HTR-8/SVneo (cell line): Measurements from ENCODE around the gene JAKMIP1.
A peak's percentile ranks its signal among the peaks of the same experiment; 100 is the strongest.
"Not testable (repeated sequence)": the region's sequence is repeated elsewhere in the genome, so short reads cannot be mapped to it uniquely, and the experiment has no call there.

Source experiments
- DNase-seq: peaks from one replicate; pipeline ENCODE4 v3.0.0; 2011; ENCODE audit warnings: low spot score, mixed read lengths; ENCODE audit not compliant: insufficient read length
- FAIRE-seq: peaks from 2 replicates; lab custom pipeline; 2011; peaks lifted over from hg19 to GRCh38; lab: Jason Lieb, UNC

JAKMIP1 gene

GRCh38 chr4:6002926-6003325 lies 197.4 kb downstream of the JAKMIP1 start:
- no peak for FAIRE-seq
- DNase-seq, result no peak

- FAIRE-seq, result no peak
- no peak for DNase-seq
Observed at GRCh38 chr4:6002492-6002833, 197.9 kb downstream of the JAKMIP1 start.

GRCh38 chr4:6001680-6002491 lies 198.5 kb downstream of the JAKMIP1 start:
- no peak for FAIRE-seq

GRCh38 chr4:5999830-6000365 lies 200.5 kb downstream of the JAKMIP1 start:
- FAIRE-seq, result no peak
- DNase-seq, result no peak

More at GRCh38 chr4:6001680-6002491, 198.5 kb downstream of the JAKMIP1 start:
- DNase-seq, result no peak

GRCh38 chr4:5999356-5999755 lies 201.0 kb downstream of the JAKMIP1 start:
- FAIRE-seq, result no peak
- DNase-seq, result no peak

- peak; percentile 77 for DNase-seq
- FAIRE-seq, result peak; percentile 49
Observed at GRCh38 chr4:5998333-5998936, 201.9 kb downstream of the JAKMIP1 start.

GRCh38 chr4:5996641-5997040 lies 203.7 kb downstream of the JAKMIP1 start:
- DNase-seq, result no peak
- FAIRE-seq, result no peak

- no peak for FAIRE-seq
- no peak for DNase-seq
Observed at GRCh38 chr4:5995901-5996623, 204.3 kb downstream of the JAKMIP1 start.

GRCh38 chr4:5993876-5994811 lies 206.2 kb downstream of the JAKMIP1 start:
- no peak for FAIRE-seq

GRCh38 chr4:5993346-5993745 lies 207.0 kb downstream of the JAKMIP1 start:
- DNase-seq, FAIRE-seq: not testable (repeated sequence)

More at GRCh38 chr4:5993876-5994811, 206.2 kb downstream of the JAKMIP1 start:
- DNase-seq, result no peak

GRCh38 chr4:5992828-5993321 lies 207.5 kb downstream of the JAKMIP1 start:
- DNase-seq (no peak), FAIRE-seq (no peak)

- no peak for FAIRE-seq
Observed at GRCh38 chr4:5992171-5992827, 208.1 kb downstream of the JAKMIP1 start.

GRCh38 chr4:5991405-5991804 lies 208.9 kb downstream of the JAKMIP1 start:
- DNase-seq (no peak), FAIRE-seq (no peak)

More at GRCh38 chr4:5992171-5992827, 208.1 kb downstream of the JAKMIP1 start:
- no peak for DNase-seq

GRCh38 chr4:5990446-5991160 lies 209.7 kb downstream of the JAKMIP1 start:
- DNase-seq (no peak), FAIRE-seq (no peak)

GRCh38 chr4:5989236-5990225 lies 210.8 kb downstream of the JAKMIP1 start:
- DNase-seq (no peak), FAIRE-seq (no peak)

- FAIRE-seq (no peak), DNase-seq (no peak)
Observed at GRCh38 chr4:5988086-5988845, 212.1 kb downstream of the JAKMIP1 start.
